HL-60 (cell line): Measurements from ENCODE around the gene CLIC4.

Source experiments
- CTCF ChIP-seq: IDR thresholded peaks from one replicate; pipeline ENCODE4 v1.5.1; 2011; ENCODE audit warnings: low read length, control low read depth, inconsistent platforms; ENCODE audit not compliant: insufficient read depth
- GABPA ChIP-seq: IDR thresholded peaks from 2 replicates; pipeline ENCODE4 v1.6.1; 2012; ENCODE audit warnings: low read depth
- SPI1 ChIP-seq: IDR thresholded peaks from 2 replicates; pipeline ENCODE4 v1.6.1; 2012; ENCODE audit warnings: low read depth, mild to moderate bottlenecking, borderline replicate concordance

- no peak for TF ChIP-seq CTCF
- no peak for TF ChIP-seq SPI1
- no peak for TF ChIP-seq GABPA
Measured at GRCh38 chr1:24768873-24769605, 23.8 kb downstream of the CLIC4 start.
